ENCODE results near the gene CTAG2. TPM values are rescaled to one million over a fixed set of nuclear protein-coding genes. Genes with fewer than 3 reads are reported as not detected.

Gene CTAG2
- total RNA-seq, 1 experiment from 2014 or later, result not detected

DNA sequence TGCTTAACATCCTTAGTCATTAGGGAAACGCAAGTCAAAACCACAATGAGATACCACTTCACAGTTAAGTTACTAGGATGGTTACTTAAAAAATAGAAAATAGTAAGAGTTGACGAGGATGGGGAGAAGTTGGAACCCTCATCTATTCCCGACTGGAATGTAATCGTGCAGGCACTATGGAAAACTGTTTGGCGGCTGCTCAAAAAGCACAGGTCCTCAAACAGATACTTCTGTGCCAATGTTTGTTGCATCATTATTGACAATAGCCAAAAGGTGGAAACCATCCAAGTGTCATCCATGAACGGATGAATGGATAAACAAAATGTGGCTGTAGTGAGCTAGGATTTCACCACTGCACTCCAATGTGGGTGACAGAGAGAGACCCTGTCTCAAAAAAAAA is 46.0 kb downstream of the CTAG2 start:
- TF ChIP-seq, protein P1, sequence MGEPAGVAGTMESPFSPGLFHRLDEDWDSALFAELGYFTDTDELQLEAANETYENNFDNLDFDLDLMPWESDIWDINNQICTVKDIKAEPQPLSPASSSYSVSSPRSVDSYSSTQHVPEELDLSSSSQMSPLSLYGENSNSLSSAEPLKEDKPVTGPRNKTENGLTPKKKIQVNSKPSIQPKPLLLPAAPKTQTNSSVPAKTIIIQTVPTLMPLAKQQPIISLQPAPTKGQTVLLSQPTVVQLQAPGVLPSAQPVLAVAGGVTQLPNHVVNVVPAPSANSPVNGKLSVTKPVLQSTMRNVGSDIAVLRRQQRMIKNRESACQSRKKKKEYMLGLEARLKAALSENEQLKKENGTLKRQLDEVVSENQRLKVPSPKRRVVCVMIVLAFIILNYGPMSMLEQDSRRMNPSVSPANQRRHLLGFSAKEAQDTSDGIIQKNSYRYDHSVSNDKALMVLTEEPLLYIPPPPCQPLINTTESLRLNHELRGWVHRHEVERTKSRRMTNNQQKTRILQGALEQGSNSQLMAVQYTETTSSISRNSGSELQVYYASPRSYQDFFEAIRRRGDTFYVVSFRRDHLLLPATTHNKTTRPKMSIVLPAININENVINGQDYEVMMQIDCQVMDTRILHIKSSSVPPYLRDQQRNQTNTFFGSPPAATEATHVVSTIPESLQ (CRISPR knock-in tag; IDR thresholded peaks at IDR 0.05), result no peak
- TF ChIP-seq GABPB1 (CRISPR knock-in tag; IDR thresholded peaks at IDR 0.05), result peak; percentile 88
- Mint-ChIP-seq H3K27ac (no peak overlapping the region), H3K36me3 (no peaks in the 10 kb centered on the region), H3K27me3 (ENCODE audit: low read depth) (no peaks in the 10 kb centered on the region; the same call in 1 of the 2 replicates), H3K9me3 (no peaks in the 10 kb centered on the region), H3K4me3 (no peak overlapping the region), H3K4me1 (peaks cover 28% of the 10 kb centered on the region)
- POLR2A ChIA-PET, result no interaction called here
- ATAC-seq (no peak), DNase-seq (ENCODE audit: low spot score) (no peak)
- CTCF ChIA-PET, result no interaction called here

DNA sequence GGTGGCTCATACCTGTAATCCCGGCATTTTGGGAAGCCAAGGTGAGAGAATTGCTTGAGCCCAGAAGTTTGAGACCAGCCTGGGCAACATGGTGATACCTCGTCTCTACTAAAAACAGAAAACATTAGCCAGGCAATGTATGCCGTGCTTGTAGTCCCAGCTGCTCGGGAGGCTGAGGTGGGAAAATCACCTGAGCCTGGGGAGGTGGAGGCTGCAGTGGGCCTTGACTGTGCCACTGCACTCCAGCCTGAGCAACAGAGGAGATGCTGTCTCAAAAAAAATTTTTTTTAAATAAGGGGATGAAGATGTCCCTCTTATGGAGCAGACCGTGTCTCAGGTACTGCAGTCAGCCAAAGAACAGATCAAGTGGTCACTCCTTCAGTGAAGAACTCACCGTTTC is 47.8 kb downstream of the CTAG2 start:
- Mint-ChIP-seq H3K4me3 (no peak overlapping the region), H3K27me3 (ENCODE audit: low read depth) (no peaks in the 10 kb centered on the region; the same call in 1 of the 2 replicates), H3K27ac (no peak overlapping the region), H3K4me1 (peaks cover 28% of the 10 kb centered on the region), H3K36me3 (no peaks in the 10 kb centered on the region), H3K9me3 (no peaks in the 10 kb centered on the region)
- POLR2A ChIA-PET, result no interaction called here
- no peak for ATAC-seq
- CTCF ChIA-PET, result no interaction called here
- no peak for TF ChIP-seq OVOL2 (CRISPR knock-in tag; IDR thresholded peaks at IDR 0.05; ENCODE audit: borderline replicate concordance)
- TF ChIP-seq, protein P2, sequence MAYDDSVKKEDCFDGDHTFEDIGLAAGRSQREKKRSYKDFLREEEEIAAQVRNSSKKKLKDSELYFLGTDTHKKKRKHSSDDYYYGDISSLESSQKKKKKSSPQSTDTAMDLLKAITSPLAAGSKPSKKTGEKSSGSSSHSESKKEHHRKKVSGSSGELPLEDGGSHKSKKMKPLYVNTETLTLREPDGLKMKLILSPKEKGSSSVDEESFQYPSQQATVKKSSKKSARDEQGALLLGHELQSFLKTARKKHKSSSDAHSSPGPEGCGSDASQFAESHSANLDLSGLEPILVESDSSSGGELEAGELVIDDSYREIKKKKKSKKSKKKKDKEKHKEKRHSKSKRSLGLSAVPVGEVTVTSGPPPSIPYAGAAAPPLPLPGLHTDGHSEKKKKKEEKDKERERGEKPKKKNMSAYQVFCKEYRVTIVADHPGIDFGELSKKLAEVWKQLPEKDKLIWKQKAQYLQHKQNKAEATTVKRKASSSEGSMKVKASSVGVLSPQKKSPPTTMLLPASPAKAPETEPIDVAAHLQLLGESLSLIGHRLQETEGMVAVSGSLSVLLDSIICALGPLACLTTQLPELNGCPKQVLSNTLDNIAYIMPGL (CRISPR knock-in tag; IDR thresholded peaks at IDR 0.05), result no peak
- DNase-seq (ENCODE audit: low spot score), result no peak

DNA sequence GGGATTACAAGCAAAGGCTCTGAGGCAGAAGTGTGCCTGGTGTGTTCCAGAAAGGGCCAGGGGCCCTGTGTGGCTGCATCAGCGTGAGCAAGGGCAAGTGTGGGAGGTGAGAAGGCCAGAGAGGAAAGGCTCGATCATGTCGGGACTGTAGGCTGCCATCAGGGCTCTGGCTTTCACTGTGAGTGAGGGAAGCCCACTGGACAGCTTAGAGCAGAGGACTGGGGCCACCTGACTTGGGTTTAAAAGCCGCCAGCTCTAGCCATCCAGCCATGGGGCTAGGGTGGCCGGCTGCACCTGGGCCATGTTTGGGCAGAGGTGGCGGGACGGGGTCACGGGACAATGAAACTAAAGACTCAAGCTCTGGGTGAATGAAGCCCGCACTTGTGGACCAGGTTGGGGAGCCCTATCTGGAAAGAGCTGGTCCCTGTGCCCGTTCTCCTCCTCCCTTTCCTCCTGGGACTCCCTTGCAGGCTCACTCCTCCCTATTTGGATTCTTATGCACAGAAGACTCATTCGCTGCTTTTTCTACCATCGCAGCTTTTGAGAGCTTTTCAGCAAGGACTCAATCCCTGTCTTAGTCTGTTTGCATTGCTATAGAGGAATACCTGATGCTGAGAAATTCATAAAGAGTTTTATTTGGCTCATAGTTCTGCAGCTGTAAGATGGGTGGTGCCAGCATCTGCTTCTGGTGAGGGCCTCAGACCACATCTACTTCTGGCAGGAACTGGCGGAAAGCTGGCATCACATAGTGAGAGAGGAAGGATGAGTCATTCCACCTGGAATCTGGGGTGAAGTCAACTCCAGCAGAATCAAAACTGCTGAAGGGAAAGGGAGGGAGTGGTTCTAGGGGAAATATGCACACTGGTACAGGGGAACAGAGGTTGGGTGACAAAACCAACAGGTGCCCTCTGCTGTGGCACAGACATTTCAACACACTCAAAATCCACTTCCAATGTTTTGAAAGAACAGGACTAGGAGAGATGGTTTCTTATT is 49.6 kb downstream of the CTAG2 start:
- ATAC-seq, result no peak
- Mint-ChIP-seq H3K9me3 (no peaks in the 10 kb centered on the region), H3K27me3 (ENCODE audit: low read depth) (no peaks in the 10 kb centered on the region; the same call in 1 of the 2 replicates), H3K36me3 (no peaks in the 10 kb centered on the region), H3K4me3 (no peak overlapping the region), H3K27ac (no peak overlapping the region), H3K4me1 (peaks cover 17% of the 10 kb centered on the region)
- TF ChIP-seq, protein P1 (CRISPR knock-in tag; IDR thresholded peaks at IDR 0.05), result no peak
- TF ChIP-seq, protein P3, sequence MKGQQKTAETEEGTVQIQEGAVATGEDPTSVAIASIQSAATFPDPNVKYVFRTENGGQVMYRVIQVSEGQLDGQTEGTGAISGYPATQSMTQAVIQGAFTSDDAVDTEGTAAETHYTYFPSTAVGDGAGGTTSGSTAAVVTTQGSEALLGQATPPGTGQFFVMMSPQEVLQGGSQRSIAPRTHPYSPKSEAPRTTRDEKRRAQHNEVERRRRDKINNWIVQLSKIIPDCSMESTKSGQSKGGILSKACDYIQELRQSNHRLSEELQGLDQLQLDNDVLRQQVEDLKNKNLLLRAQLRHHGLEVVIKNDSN (CRISPR knock-in tag; IDR thresholded peaks at IDR 0.05), result no peak
- no peak for TF ChIP-seq ZNF232 (CRISPR knock-in tag; IDR thresholded peaks at IDR 0.05)
- TF ChIP-seq TCF7 (CRISPR knock-in tag; IDR thresholded peaks at IDR 0.05; ENCODE audit: low read depth), result no peak
- no peak for TF ChIP-seq GTF2I (CRISPR knock-in tag; conservative IDR thresholded peaks at IDR 0.05)
- no peak for DNase-seq (ENCODE audit: low spot score)
- ChIA-PET CTCF (no interaction called here), POLR2A (no interaction called here)

DNA sequence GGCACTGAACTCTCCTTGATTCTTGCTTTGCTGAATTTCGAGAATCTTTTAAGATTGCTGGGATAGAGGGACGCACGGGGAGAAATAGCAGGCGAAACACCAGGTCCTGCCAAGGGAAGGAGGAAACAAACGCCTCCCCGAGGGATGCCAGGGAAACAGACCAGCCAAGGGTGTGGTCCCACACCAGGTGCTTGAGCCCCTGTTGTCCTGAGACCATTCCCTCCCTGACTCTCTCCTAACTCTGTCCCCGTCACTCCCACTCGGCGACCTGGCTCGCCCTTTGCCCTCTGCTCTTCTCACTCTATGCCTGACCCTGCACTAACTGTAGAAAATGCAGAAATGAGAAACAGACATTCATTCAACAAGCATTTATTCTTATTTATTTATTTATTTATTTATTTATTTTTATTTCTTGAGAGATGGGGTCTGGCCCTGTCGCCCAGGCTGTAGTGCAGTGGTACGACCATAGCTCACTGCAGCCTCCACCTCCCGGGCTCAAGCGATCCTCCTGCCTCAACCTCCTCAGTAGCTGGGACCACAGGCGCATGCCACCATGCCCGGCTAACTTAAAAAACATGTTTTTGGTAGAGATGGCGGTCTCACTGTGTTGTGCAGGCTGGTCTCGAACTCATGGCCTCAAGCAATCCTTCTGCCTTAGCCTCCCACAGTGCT is 50.5 kb downstream of the CTAG2 start:
- TF ChIP-seq CREB1 (CRISPR knock-in tag; IDR thresholded peaks at IDR 0.05), result no peak
- TF ChIP-seq EMX1 (CRISPR knock-in tag; IDR thresholded peaks at IDR 0.05), result no peak
- TF ChIP-seq, protein P4, sequence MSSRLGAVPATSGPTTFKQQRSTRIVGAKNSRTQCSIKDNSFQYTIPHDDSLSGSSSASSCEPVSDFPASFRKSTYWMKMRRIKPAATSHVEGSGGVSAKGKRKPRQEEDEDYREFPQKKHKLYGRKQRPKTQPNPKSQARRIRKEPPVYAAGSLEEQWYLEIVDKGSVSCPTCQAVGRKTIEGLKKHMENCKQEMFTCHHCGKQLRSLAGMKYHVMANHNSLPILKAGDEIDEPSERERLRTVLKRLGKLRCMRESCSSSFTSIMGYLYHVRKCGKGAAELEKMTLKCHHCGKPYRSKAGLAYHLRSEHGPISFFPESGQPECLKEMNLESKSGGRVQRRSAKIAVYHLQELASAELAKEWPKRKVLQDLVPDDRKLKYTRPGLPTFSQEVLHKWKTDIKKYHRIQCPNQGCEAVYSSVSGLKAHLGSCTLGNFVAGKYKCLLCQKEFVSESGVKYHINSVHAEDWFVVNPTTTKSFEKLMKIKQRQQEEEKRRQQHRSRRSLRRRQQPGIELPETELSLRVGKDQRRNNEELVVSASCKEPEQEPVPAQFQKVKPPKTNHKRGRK (CRISPR knock-in tag; IDR thresholded peaks at IDR 0.05; ENCODE audit: borderline replicate concordance), result no peak
- TF ChIP-seq, protein P5, sequence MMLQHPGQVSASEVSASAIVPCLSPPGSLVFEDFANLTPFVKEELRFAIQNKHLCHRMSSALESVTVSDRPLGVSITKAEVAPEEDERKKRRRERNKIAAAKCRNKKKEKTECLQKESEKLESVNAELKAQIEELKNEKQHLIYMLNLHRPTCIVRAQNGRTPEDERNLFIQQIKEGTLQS (CRISPR knock-in tag; conservative IDR thresholded peaks at IDR 0.05), result no peak
- TF ChIP-seq, protein P6, sequence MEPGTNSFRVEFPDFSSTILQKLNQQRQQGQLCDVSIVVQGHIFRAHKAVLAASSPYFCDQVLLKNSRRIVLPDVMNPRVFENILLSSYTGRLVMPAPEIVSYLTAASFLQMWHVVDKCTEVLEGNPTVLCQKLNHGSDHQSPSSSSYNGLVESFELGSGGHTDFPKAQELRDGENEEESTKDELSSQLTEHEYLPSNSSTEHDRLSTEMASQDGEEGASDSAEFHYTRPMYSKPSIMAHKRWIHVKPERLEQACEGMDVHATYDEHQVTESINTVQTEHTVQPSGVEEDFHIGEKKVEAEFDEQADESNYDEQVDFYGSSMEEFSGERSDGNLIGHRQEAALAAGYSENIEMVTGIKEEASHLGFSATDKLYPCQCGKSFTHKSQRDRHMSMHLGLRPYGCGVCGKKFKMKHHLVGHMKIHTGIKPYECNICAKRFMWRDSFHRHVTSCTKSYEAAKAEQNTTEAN (CRISPR knock-in tag; IDR thresholded peaks at IDR 0.05), result no peak
- no peak for TF ChIP-seq GRHL2 (CRISPR knock-in tag; IDR thresholded peaks at IDR 0.05; ENCODE audit: insufficient replicate concordance, severe bottlenecking)
- peaks cover under 1% of the 10 kb centered on the region for H3K36me3 Mint-ChIP-seq
- H3K9me3 Mint-ChIP-seq, result peaks cover 2% of the 10 kb centered on the region
- H3K4me1 Mint-ChIP-seq, result peaks cover 10% of the 10 kb centered on the region
- POLR2A ChIA-PET, result no interaction called here
- no peaks in the 10 kb centered on the region; the same call in 1 of the 2 replicates for H3K27me3 Mint-ChIP-seq (ENCODE audit: low read depth)
- DNase-seq (ENCODE audit: low spot score) (no peak), ATAC-seq (no peak)
- H3K27ac Mint-ChIP-seq, result no peak overlapping the region
- CTCF ChIA-PET, result no interaction called here
- no peak overlapping the region for H3K4me3 Mint-ChIP-seq
